CD4-positive, alpha-beta T cell treated with Interleukin-1 beta for 1 hour (primary cell): ENCODE results near the gene TGFBR3L.
A peak's percentile ranks its signal among the peaks of the same experiment; 100 is the strongest.
"Not testable (repeated sequence)": the region's sequence is repeated elsewhere in the genome, so short reads cannot be mapped to it uniquely, and the experiment has no call there.

ENCODE experiments used
- DNase-seq, 2 donors: peaks; one replicate each; pipeline ENCODE4 v3.0.0-alpha.2; 2020 to 2022

Gene TGFBR3L

DNA sequence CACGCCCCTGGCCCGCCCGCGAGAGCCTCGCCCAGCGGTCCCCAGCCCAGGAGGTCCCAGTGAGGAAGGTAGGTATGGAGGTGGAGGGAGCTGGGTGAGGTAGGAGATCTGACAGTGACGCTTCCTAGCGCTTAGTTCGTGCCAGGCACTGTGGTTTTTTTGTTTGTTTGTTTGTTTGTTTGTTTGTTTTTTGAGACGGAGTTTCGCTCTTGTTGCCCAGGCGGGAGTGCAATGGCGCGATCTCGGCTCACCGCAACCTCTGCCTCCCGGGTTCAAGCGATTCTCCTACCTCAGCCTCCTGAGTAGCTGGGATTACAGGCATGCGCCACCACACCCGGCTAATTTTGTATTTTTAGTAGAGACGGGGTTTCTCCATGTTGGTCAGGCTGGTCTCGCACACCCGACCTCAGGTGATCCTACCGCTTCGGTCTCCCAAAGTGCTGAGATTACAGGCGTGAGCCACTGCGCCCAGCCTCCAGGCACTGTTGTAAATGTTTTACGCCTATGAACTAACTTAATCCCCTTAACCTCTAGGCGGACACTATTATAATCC is 3.5 kb downstream of the TGFBR3L start:
- DNase-seq: not testable (repeated sequence)

DNA sequence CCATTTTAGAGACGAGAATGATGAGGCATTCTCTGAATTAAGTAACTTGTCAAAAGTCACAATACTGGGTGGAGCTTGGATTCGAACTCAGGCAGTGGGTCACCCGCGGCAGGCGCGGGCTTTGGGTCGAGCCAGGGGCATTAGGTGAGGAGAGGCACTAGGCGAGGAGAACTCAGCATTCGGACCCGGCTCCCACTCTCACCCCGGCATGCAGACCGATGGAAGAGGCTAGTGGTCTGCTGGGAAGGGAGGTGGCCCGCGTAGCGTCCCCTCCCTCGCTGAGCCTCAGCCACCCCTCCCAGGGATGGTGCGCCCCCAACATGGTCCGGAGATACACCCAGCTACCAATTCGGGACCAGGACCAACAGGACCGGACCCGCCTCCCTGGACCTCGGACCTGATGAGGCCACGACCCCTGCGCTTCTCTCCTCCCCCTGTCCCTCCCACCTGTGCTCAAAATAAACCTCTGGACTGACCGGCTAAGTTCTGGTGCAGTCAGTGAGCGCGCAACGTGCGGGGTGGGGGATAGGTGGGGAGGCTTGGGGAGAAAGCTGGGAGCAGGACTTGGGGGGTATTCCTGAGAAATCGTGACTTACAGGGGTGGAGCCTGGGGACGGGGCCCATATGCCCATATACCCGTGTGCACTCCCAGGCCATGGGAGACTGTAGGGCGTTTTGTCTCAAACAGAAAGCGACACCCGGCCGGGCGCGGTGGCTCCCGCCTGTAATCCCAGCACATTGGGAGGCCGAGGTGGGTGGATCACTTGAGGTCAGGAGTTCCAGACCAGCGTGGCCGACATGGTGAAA is 4.2 kb downstream of the TGFBR3L start:
- DNase-seq: no peak

DNA sequence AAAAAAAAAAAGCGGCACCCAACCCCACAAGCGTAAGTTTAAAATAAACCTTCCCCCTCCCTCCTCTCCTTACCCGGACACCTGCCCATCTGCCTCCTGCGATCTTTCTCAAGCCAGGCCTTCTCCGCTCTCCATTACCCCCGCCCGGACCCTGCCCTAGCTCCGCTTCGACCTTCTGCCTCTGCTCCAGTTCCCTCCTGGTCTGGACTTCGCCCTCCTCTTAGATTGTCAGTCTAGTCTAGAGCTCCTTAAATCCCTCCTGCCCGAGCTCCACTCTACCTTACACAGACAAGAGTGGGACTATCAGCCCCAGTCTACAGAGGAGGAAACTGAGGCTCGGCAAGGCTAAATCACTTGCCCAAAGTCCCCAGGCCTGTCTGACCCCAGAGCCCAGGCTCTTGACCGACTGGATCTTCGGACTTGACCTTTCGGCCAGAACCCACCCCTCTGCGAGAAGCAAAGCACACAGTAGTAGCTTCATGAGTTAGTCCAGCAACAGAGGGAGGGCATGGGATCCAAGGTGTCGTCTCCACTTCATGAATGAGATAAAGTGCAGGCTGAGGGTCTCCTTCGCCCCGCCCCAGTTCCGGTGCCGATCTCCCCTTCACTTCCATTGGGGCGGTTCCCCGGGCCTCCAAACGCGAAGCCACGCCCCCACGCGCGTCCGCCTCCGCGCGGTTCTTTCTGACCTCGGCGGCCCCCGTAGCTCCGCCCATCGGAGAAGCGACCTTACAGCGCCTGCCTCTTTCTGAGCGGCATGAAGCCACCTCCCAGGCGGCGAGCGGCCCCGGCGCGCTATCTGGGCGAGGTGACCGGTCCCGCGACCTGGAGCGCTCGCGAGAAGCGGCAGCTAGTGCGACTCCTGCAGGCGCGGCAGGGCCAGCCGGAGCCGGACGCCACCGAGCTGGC is 5.2 kb downstream of the TGFBR3L start, which contains the start of gene SNAPC2:
SNAPC2 (plus strand) TSS at position 729 of the 909 bp plus-strand sequence; CDS start at position 758, 29 bp downstream.
- peak; percentile 97 for DNase-seq

DNA sequence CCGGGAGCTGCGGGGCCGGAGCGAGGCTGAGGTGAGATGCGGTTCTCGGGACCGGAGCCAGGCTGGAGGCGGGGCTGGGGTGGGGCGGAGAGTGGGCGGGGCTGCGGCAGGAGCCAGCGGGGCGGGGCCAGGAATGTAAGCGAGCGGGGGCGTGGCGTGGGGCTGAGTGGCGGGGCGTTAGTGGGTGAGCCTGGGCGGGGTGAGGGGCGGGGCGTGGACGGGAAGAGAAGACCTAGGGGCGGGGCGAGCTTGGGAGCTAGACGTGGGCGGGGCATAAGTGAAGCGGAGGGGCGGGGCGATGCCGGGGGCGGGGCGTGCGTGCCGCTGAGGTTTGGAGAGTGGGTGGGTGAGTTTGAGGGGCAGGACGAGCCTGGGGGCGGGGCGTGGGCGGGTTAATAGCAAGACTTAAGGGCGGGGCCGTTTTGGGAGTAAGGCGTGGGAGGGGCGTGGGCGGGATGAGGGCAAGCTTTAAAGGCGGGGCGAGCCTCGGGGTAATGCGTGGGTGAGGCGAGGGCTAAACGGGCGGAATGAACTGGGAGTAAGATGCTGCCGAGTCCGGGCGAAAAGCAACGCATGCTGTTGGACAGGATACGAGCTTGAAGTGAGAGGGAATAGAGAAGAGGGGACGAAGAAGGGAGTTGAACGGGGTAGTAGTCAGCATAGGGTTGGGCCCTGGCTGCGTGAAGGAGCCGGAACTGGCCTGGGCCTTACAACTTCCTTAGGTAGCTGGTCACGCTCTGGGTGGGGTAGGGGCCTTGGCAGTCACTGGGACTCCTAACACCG is 6.1 kb downstream of the TGFBR3L start:
- peak; percentile 99 for DNase-seq

DNA sequence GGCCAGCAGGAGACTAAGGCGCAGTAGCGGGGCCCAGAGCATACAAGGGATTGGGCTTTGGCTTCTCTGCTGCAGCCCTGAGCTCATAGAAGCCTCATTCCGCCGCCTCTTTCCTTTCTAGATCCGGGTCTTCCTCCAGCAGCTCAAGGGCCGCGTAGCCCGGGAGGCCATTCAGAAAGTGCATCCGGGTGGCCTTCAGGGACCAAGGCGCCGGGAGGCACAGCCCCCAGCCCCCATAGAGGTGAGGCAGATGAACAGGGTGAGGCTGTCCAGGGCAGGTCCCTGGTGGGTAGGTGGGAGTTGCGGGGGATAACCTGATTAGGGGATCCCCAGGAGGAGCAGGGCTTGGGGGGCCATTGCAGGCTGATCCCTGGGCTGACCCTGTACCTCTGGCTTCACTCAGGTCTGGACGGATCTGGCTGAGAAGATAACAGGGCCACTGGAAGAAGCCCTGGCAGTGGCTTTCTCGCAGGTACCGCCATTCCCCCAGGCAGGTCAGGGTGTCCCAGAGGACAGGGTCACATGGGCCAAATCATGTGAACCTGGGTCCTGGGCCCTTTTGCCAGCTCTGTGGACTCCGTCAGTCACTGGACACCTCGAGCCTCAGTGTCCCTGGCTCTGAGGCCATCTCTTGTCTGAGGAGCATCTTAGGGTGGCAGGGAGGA is 6.8 kb downstream of the TGFBR3L start:
- no peak for DNase-seq

DNA sequence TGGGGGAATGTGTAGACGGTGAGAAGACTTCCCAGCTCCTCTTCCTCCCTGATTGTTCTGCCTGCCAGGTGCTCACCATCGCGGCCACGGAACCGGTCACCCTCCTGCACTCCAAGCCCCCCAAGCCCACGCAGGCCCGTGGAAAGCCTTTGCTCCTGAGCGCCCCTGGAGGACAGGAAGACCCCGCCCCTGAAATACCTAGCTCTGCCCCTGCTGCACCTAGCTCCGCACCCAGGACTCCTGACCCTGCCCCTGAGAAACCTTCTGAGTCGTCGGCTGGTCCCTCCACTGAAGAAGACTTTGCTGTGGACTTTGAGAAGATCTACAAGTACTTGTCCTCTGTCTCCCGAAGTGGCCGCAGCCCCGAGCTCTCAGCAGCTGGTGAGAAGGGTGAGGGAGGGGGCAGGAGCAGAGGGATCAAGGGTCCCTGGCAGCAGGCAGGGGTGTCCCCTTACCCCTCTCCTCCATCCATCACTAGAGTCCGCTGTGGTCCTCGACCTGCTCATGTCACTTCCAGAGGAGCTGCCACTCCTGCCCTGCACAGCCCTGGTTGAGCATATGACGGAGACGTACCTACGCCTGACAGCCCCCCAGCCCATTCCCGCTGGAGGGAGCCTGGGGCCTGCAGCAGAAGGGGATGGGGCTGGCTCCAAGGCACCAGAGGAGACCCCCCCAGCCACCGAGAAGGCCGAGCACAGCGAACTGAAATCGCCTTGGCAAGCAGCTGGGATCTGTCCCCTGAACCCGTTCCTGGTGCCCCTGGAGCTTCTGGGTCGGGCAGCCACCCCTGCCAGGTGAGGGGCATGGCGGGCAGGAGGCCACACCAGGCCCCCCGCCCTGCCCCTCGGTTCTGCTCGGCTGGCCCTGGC is 7.6 kb downstream of the TGFBR3L start:
- DNase-seq: no peak

DNA sequence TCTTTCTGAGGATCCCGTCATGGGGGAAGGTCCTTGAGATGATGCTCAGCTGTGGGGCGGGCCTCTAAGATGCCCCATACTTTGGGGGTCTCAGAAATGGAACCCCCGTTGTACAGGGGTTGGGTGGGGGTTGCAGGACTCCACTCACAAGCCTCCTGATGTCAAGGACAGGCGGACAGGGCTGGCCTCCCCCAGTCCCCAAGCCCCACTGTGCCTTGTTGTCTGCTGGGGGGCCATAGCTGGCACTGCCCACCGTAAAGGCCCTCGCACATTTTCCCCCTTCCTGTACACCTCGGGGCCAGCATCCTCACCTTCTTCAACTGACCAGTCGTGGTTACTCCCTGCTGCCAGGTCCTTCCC is 8.2 kb downstream of the TGFBR3L start:
- no peak for DNase-seq

DNA sequence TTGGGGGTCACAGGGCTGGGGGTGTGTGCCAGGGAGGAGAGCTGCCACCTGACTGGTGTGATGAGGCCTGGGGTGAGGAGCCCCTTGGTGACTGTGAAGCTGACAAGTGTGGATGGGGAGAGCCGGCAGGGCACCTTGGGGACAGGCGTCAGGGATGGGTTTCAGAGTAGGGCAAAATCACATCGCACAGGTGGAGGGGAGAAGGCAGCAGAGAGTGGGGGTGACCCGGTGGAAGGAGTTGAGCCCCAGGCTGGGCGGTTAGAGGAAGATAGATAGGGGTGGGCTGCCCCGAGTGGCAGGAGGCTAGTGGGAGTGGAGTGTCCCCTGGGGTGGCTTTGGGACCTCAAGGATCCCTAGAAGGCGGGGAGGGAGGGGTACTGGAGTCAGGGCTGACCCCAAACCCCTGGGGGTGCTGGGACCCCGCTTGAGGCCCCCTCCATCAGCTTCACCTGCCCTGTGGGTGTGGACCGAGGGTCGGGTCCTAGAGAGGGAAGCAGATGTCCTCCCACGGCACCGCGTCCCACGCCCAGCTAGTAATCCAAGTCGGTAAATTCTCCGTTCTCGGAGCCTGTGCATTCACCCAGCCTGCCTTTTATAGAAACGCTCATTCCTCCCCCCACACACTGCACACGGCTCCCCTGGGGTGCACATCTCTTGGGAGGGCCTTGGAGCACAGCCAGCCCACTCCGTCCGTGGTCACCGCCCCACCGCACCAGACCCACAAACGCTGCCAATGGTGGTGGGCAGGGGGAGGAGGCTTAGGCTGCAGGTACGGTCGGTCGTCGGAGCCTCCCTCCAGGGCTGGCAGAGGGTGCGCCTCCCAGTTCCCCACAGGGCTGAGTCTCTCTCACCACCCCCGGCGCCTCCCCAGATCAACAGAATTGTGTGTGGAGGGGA is 8.9 kb downstream of the TGFBR3L start:
- DNase-seq: no peak

DNA sequence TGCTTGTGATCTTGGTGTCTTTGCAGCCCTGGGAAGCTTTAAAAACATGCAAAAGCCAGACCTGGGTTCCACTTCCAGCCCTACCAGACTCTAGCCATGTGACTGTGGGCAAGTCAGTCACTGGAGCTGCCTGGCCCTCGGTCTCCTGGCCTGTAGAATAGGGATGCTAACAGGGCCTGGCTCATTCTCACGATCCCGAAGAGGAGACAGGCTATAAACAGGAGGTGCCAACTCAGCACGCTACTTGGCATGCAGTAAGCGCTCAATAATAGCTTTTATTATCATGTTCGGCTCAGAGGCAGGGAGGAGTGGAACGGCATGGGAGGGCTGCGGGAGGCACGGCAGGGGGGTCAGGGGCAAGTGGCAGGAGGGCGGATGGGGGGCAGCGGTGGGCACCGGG is 9.6 kb downstream of the TGFBR3L start:
- DNase-seq: no peak

DNA sequence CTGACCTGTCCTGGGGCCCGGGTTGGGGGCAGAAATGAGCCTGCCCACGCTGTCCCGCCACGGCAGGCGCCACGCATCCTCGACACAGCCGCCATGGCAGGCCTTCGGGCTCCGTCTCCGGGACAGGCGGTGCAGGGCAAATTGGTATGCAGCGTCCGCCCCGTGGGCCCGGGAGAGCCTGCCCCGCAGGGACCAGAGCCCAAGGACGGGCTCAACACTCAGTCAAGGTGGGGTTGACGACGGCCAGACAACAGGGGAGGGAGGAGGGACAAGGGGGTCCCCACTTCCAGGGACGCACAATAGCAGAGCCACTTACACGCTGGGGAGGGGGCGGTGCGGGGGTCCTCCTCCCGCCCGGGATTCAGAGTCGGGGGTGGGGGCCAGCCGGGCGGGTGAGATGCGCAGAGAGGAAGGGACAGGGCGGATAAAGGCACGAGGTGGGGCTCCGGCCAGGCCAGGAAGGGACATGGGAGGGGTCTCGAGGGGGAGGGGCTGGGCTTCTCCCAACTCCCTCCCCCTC is 10.1 kb downstream of the TGFBR3L start:
- DNase-seq: no peak

DNA sequence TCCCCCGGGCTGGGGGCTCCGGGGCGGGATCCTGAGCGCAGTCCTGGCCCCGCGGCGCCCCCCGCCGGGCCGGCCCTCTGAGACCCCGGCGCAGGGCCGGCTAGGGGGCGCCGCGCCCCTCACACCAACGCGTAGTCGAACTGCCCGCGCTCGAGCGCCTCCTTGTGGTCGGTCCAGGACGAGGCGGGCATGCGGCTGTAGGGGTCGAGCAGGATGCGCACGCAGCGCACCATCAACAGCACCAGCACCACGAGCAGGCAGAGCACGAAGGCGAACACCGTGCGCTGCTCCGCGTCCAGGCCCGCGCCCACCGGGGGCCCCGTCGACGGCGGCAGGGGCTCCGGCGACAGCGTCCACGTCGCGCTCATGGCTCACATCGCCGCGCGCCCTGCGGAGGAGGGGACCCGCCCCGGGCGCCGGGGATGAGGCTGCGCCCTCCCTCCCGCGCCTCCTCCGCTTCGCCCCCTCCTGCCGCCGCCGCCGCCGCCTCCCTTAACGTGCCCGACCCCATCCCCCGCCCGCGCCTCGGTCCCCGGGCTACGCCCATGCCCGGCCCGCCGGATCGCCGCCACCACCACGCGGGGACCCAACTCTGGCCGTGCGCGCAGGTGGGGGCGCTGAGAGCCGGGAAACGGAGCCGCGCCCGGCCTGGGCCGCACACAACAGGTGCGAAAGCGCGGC is 10.7 kb downstream of the TGFBR3L start:
- DNase-seq: peak; percentile 77 to 81

DNA sequence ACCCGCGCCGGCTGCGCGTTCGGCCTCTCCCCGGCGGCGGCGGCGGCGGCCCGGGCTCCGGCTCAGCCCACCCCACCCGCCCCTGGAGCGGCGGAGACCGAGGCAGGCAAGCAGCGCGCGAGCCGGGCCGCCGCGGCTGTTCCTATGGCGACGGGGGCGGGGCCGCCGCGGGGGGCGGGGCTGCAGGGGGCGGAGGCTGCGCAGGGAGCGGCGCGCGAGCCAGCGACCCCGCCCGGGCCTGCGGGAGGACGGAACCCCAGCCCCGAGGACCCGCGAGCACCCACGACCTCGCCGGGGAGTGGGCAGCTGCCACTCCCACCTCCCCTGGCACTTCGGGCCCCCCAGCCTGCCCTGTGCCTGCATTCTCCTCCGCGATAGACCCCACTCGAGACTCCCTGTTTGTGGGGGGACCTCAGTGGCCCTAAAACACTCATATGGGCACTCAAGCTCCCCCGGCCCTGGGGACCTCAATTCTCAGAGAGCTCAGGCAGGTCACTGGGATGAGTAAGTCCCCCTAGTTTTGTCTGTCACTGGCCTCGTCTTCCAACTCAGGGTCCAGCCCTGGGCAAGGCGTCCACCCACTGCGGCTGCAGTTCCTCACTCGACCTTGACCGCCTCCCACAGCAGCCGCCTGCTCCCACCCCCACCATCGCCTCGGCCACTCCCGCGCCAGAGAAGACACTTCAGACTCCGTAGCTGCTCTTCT is 11.5 kb downstream of the TGFBR3L start, which contains the start of gene CTXN1:
CTXN1 (minus strand) TSS at position 115 of the 706 bp plus-strand sequence. CDS start 597 bp downstream, outside the sequence.
- DNase-seq: peak; percentile 76 to 85

DNA sequence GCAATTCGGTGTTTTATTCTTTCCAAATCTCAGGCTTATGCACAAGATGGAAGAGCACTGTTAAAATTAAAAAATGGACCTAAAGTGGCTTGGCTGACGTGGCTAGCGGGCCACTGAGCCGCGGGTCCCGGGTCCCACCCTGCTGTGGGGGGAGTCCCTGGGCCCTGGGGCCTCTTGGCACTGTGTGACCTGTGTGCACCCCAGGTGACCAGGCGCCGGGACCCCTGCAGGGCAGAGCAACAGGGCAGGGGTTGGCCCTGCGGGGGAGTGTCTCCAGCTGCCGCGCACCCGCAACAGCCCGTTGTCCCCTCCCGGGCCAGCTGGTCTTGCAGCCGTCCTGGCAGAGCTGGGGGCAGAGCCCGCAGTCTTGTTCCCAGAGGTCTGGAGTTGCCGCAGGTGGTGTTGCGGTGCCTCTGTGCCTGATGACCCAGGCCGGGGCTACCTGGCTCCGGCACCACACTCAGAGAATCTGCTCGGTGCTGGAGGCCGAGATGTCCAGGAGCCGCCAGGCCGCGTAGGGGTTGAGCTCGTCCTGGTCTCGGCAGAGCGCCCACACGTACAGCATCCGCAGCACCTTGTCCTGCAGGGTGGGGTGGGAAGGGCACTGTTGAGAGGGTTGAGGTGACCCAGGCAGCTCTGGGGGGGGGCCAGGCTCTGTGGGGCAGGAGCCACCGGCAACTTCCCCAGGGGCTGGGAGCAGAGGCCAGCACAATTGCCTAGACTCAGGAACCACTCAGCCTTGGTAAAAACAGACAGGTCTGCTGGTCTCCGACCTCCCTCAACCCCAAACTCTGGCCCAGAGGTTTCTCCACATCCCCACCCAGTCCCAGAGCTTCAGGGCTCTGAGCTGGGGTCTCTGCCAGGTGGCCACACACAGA is 12.3 kb downstream of the TGFBR3L start:
- DNase-seq: no peak

DNA sequence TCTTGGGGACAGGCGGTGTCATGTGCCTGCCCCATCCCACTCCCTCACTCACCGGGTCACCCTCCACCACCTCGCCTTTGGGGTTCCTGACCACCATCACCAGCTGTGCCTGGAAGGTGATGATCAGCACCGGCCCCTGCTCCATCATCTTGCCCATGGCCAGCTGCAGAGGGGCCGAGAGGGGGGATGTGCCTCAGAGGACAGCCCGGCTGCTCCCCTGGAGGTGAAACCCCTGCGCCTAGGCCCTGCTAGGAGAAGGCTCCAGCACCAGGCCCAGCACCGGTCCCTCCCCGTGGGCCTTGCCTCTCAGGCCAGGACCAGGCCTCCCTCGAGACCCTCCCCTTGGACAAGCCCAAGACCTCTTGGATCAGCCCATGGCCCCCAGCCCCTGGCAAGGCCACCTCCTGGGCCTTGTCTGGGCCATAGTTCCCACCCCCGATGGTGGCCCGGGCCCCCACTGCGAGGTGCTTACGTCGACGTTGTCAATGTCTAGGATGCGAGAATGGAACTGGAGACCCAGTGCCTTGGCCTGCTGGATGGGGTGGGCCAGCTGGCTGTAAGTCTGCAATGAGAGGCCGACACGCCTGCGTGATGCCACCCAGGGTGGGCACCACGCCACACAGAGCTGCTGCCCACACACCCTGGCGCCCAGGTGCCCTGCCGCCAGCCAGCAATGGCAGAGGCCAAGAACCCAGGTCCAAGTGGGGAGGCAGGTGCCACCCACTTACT is 13.1 kb downstream of the TGFBR3L start:
- no peak for DNase-seq

DNA sequence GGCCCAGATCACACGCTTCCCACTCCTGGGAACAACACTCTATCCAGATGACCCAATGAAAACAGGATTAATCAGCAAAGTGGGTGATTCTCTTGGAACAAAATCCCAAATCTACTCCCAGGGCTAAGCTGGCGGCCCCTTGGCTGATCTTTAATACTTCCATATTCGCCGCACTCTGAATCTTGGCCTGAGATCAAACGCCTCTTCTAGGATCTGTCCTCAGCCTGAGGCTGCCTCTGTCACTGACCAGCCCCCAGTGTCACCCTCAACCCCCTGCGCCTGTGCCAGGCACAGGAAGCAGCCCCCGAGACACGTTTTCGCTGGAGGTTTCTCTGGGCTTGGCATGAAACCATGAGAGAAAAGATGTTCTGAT is 13.7 kb downstream of the TGFBR3L start:
- no peak for DNase-seq
